HepG2 (cell line): ENCODE data around the gene ARHGEF40. TPM values are rescaled to one million over a fixed set of nuclear protein-coding genes. Genes with fewer than 3 reads are reported as not detected.

Experiments used
- AGO2 ChIP-seq: fragments of 200-400 bp; formaldehyde crosslinking; optimal IDR thresholded peaks from 2 replicates; pipeline ENCODE3; 2017; ENCODE audit warnings: mild to moderate bottlenecking, low read depth, low read length, moderate library complexity
- HNRNPH1 ChIP-seq: fragments of 200-400 bp; formaldehyde crosslinking; optimal IDR thresholded peaks from 2 replicates; pipeline ENCODE3; 2017; ENCODE audit warnings: mild to moderate bottlenecking, low read depth, low read length
- JDP2 ChIP-seq: sonication (generic); formaldehyde crosslinking; IDR thresholded peaks from 2 replicates; pipeline ENCODE4 v1.8.1; 2022; ENCODE audit warnings: missing genetic modification reagents, borderline replicate concordance
- RBM39 ChIP-seq: fragments of 200-400 bp; formaldehyde crosslinking; IDR thresholded peaks from one replicate; pipeline ENCODE4 v1.6.1; 2018; ENCODE audit warnings: antibody characterized with exemption, mild to moderate bottlenecking, low read depth, low read length; ENCODE audit not compliant: poor library complexity, severe bottlenecking
- THAP11 ChIP-seq: IDR thresholded peaks from 2 replicates; pipeline ENCODE4 v1.6.1; 2016; ENCODE audit warnings: missing biosample characterization, missing genetic modification reagents
- ZBTB7A ChIP-seq: sonication (generic); formaldehyde crosslinking; IDR thresholded peaks from 2 replicates; pipeline ENCODE4 v1.8.0; 2022; ENCODE audit warnings: mild to moderate bottlenecking, missing genetic modification reagents
- ZNF619 ChIP-seq: sonication (generic); formaldehyde crosslinking; IDR thresholded peaks from 2 replicates; pipeline ENCODE4 v1.4.0; 2020; ENCODE audit warnings: mild to moderate bottlenecking, missing genetic modification reagents
- polyA plus RNA-seq, 8 experiments: library from polyadenylated mRNA; depleted of rRNA in 3 of 8; stranded (reverse) in 7 of 8; unstranded in 1 of 8; fragments of >200 nt; fragmentation: Illumina TruSeq in 4 of 8; extraction: Trizol in 4 of 8; gene quantifications; 2 replicates each; pipeline versions ENCODE4 v1.2.1 to v1.2.3, GENCODE V29; 2011 to 2016; ENCODE audit warnings: low read depth in 4 of 8, missing spikeins in 1 of 8, mixed read lengths in 1 of 8; ENCODE audit not compliant: insufficient read depth in 1 of 8
- total RNA-seq, 5 experiments: library from RNA; depleted of rRNA; stranded (reverse); fragments of >200 nt; fragmentation: Illumina TruSeq; extraction: Trizol; gene quantifications; 2 replicates each; pipeline ENCODE4 v1.2.3, GENCODE V29; 2016; ENCODE audit warnings: low read depth in 1 of 5
- TF ChIP-seq, protein P1 (sequence below), 2 experiments: sonication (generic) in 1 of 2; formaldehyde crosslinking in 1 of 2; IDR thresholded peaks; 2 replicates each; pipeline versions ENCODE4 v1.4.0 to v1.6.1; 2016 to 2020; ENCODE audit warnings: borderline replicate concordance in 1 of 2, low read depth in 1 of 2, mild to moderate bottlenecking in 1 of 2, missing genetic modification reagents in 1 of 2
- TF ChIP-seq, protein P2 (sequence below): sonication (generic); formaldehyde crosslinking; IDR thresholded peaks from 2 replicates; pipeline ENCODE4 v1.5.1; 2020; ENCODE audit warnings: mild to moderate bottlenecking, missing genetic modification reagents, moderate library complexity
- TF ChIP-seq, protein P3 (sequence below): sonication (generic); formaldehyde crosslinking; IDR thresholded peaks from 2 replicates; pipeline ENCODE4 v1.8.0; 2022; ENCODE audit warnings: mild to moderate bottlenecking, missing genetic modification reagents, borderline replicate concordance
- TF ChIP-seq, protein P4 (sequence below): sonication (generic); formaldehyde crosslinking; IDR thresholded peaks from 2 replicates; pipeline ENCODE4 v1.5.0; 2020; ENCODE audit warnings: missing genetic modification reagents, mild to moderate bottlenecking, borderline replicate concordance
- TF ChIP-seq, protein P5 (sequence below): IDR thresholded peaks from 2 replicates; pipeline ENCODE4 v1.6.1; 2016; ENCODE audit warnings: mild to moderate bottlenecking
- TF ChIP-seq, protein P6 (sequence below): sonication (generic); formaldehyde crosslinking; IDR thresholded peaks from 2 replicates; pipeline ENCODE4 v1.8.1; 2023; ENCODE audit warnings: missing genetic modification reagents, mild to moderate bottlenecking, borderline replicate concordance

Gene ARHGEF40
- total and polyA plus RNA-seq, 2 of the 13 experiments (the other 11 are each of a cell fraction or from before 2014, with no cell fraction given): 28.1 to 78.1 TPM

DNA sequence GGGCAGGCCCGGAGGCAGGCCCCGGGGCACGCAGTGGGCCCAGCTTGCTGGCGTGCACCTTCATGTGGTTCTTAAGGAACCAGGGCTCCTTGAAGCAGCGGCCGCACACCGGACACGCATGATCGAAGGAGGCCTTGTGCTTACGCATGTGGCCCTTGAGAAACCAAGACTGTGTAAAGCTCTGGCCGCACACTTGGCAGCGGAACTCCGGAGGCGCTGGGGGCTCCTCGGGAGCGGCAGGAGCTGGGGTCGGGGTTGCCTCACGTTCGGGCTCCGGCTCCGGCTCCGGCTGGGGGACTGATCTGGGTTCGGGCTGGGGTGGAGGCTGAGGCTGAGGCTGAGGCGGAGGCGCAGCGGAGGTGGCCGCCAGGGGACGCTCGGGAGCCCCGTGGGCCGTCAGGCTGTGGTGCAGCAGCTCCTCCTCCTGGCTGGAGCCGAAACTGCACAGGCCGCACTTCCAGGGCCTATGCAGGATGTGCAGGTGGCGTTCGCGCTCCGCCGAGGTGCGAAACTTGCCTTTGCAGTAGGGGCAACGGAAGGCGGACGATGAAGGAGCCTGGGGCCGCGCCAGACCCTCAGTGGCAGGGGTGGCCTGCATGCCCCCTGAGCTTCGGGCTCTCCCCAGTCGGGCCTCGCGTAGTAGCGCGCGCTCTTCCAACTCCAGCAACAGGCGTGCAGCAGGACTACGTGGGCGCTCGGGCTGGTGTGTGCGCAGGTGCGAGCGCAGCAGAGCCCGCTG, 22.3 kb downstream of the ARHGEF40 start (continued):
- TF ChIP-seq, protein P1, sequence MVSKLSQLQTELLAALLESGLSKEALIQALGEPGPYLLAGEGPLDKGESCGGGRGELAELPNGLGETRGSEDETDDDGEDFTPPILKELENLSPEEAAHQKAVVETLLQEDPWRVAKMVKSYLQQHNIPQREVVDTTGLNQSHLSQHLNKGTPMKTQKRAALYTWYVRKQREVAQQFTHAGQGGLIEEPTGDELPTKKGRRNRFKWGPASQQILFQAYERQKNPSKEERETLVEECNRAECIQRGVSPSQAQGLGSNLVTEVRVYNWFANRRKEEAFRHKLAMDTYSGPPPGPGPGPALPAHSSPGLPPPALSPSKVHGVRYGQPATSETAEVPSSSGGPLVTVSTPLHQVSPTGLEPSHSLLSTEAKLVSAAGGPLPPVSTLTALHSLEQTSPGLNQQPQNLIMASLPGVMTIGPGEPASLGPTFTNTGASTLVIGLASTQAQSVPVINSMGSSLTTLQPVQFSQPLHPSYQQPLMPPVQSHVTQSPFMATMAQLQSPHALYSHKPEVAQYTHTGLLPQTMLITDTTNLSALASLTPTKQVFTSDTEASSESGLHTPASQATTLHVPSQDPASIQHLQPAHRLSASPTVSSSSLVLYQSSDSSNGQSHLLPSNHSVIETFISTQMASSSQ (IDR thresholded peaks at IDR 0.05; ENCODE audit: low read depth): no peak
- TF ChIP-seq, protein P1 (CRISPR knock-in tag; IDR thresholded peaks at IDR 0.05; ENCODE audit: borderline replicate concordance): peak; percentile 62; the same call in 1 of the 2 replicates
- TF ChIP-seq, protein P2, sequence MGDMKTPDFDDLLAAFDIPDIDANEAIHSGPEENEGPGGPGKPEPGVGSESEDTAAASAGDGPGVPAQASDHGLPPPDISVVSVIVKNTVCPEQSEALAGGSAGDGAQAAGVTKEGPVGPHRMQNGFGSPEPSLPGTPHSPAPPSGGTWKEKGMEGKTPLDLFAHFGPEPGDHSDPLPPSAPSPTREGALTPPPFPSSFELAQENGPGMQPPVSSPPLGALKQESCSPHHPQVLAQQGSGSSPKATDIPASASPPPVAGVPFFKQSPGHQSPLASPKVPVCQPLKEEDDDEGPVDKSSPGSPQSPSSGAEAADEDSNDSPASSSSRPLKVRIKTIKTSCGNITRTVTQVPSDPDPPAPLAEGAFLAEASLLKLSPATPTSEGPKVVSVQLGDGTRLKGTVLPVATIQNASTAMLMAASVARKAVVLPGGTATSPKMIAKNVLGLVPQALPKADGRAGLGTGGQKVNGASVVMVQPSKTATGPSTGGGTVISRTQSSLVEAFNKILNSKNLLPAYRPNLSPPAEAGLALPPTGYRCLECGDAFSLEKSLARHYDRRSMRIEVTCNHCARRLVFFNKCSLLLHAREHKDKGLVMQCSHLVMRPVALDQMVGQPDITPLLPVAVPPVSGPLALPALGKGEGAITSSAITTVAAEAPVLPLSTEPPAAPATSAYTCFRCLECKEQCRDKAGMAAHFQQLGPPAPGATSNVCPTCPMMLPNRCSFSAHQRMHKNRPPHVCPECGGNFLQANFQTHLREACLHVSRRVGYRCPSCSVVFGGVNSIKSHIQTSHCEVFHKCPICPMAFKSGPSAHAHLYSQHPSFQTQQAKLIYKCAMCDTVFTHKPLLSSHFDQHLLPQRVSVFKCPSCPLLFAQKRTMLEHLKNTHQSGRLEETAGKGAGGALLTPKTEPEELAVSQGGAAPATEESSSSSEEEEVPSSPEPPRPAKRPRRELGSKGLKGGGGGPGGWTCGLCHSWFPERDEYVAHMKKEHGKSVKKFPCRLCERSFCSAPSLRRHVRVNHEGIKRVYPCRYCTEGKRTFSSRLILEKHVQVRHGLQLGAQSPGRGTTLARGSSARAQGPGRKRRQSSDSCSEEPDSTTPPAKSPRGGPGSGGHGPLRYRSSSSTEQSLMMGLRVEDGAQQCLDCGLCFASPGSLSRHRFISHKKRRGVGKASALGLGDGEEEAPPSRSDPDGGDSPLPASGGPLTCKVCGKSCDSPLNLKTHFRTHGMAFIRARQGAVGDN (CRISPR knock-in tag): peak; percentile 97
- TF ChIP-seq HNRNPH1 (no peak), RBM39 (no peak), ZBTB7A (CRISPR knock-in tag) (no peak), JDP2 (CRISPR knock-in tag) (no peak), THAP11 (CRISPR knock-in tag) (peak; percentile 87), AGO2 (peak; percentile 97), ZNF619 (peak; percentile 69; the same call in 1 of the 2 replicates)
- TF ChIP-seq, protein P3, sequence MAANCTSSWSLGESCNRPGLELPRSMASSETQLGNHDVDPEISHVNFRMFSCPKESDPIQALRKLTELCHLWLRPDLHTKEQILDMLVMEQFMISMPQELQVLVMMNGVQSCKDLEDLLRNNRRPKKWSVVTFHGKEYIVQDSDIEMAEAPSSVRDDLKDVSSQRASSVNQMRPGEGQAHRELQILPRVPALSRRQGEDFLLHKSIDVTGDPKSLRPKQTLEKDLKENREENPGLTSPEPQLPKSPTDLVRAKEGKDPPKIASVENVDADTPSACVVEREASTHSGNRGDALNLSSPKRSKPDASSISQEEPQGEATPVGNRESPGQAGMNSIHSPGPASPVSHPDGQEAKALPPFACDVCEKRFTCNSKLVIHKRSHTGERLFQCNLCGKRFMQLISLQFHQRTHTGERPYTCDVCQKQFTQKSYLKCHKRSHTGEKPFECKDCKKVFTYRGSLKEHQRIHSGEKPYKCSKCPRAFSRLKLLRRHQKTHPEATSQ: peak; percentile 63; the same call in 1 of the 2 replicates
- TF ChIP-seq, protein P4, sequence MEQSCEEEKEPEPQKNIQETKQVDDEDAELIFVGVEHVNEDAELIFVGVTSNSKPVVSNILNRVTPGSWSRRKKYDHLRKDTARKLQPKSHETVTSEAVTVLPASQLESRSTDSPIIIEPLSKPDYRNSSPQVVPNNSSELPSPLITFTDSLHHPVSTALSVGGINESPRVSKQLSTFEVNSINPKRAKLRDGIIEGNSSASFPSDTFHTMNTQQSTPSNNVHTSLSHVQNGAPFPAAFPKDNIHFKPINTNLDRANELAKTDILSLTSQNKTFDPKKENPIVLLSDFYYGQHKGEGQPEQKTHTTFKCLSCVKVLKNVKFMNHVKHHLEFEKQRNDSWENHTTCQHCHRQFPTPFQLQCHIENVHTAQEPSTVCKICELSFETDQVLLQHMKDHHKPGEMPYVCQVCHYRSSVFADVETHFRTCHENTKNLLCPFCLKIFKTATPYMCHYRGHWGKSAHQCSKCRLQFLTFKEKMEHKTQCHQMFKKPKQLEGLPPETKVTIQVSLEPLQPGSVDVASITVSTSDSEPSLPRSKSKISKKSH (CRISPR knock-in tag): peak; percentile 83
- TF ChIP-seq, protein P5, sequence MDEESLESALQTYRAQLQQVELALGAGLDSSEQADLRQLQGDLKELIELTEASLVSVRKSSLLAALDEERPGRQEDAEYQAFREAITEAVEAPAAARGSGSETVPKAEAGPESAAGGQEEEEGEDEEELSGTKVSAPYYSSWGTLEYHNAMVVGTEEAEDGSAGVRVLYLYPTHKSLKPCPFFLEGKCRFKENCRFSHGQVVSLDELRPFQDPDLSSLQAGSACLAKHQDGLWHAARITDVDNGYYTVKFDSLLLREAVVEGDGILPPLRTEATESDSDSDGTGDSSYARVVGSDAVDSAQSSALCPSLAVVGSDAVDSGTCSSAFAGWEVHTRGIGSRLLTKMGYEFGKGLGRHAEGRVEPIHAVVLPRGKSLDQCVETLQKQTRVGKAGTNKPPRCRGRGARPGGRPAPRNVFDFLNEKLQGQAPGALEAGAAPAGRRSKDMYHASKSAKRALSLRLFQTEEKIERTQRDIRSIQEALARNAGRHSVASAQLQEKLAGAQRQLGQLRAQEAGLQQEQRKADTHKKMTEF (CRISPR knock-in tag): peak; percentile 88
- TF ChIP-seq, protein P6, sequence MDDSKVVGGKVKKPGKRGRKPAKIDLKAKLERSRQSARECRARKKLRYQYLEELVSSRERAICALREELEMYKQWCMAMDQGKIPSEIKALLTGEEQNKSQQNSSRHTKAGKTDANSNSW: peak; percentile 35; the same call in 1 of the 2 replicates
